Measurements from ENCODE around the gene ATP2A2.

The ATP2A2 gene

GRCh38 chr12:110282956-110283817 is 2.1 kb downstream of the ATP2A2 start:
- in situ Hi-C loops (cut with HindIII; ENCODE audit: low pct_ligation_motif_present, low pct_unique_long_range_greater_than_20kb, low sequenced_read_pairs): no loop called here
- DNase-seq: no peak

DNA sequence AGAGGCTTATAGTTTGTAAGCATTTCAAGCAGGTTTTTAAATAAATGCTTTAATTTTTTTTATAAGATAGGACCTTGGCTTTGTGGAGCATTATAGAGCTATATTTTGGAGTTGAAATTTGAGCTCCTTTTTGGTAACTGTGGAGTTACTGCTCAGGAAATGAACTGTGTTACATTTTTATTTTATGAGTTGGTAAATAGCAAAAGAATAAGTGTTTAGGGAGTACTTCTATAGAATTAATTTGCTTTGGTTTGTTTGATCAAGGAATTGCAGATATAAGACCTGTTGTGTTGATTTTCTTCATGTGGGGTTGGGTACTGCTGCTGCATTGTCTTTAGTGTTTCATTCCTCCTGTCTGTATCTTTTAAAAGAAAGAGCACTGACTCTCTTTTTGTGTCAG is 3.5 kb downstream of the ATP2A2 start:
- no peak for DNase-seq
- in situ Hi-C loops (cut with HindIII; ENCODE audit: low pct_ligation_motif_present, low pct_unique_long_range_greater_than_20kb, low sequenced_read_pairs): no loop called here

GRCh38 chr12:110286623-110287022 is 5.6 kb downstream of the ATP2A2 start:
- in situ Hi-C loops (cut with HindIII; ENCODE audit: low pct_ligation_motif_present, low pct_unique_long_range_greater_than_20kb, low sequenced_read_pairs): no loop called here
- DNase-seq: no peak

- in situ Hi-C loops (cut with HindIII; ENCODE audit: low pct_ligation_motif_present, low pct_unique_long_range_greater_than_20kb, low sequenced_read_pairs): no loop called here
- DNase-seq: no peak
Observed at GRCh38 chr12:110287986-110288385, 6.9 kb downstream of the ATP2A2 start.

GRCh38 chr12:110289044-110289710 is 8.1 kb downstream of the ATP2A2 start:
- DNase-seq: no peak
- in situ Hi-C loops (cut with HindIII; ENCODE audit: low pct_ligation_motif_present, low pct_unique_long_range_greater_than_20kb, low sequenced_read_pairs): no loop called here

- in situ Hi-C loops (cut with HindIII; ENCODE audit: low pct_ligation_motif_present, low pct_unique_long_range_greater_than_20kb, low sequenced_read_pairs): no loop called here
- no peak for DNase-seq
Observed at GRCh38 chr12:110289711-110290078, 8.6 kb downstream of the ATP2A2 start.

GRCh38 chr12:110301065-110301806 is 20.2 kb downstream of the ATP2A2 start:
- no peak for DNase-seq
- in situ Hi-C loops (cut with HindIII; ENCODE audit: low pct_ligation_motif_present, low pct_unique_long_range_greater_than_20kb, low sequenced_read_pairs): no loop called here

- DNase-seq: no peak
Observed at GRCh38 chr12:110304061-110304551, 23.1 kb downstream of the ATP2A2 start.

GRCh38 chr12:110307372-110307771 is 26.3 kb downstream of the ATP2A2 start:
- no peak for DNase-seq
- in situ Hi-C loops (cut with HindIII; ENCODE audit: low pct_ligation_motif_present, low pct_unique_long_range_greater_than_20kb, low sequenced_read_pairs): no loop called here

More at GRCh38 chr12:110304061-110304551, 23.1 kb downstream of the ATP2A2 start:
- in situ Hi-C loops (cut with HindIII; ENCODE audit: low pct_ligation_motif_present, low pct_unique_long_range_greater_than_20kb, low sequenced_read_pairs): no loop called here

DNA sequence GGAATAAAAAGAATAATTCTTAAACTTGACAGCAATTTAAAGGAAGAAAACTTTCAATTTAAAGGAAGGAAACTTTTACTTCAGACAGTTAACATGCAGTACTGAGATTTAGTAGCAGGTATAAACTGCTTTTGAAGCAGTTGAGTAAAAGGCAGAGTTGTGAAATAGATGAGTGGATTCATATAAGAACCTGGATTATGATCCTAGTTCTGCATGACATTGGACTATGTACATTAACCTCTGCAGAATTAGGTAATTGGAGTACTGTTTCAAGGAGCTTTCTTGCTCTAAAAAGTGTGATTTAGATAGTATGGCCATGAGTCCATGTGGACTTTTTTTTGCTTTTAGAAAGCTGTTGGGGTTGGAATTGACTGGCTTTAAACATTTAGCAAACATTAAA is 29.7 kb downstream of the ATP2A2 start:
- in situ Hi-C loops (cut with HindIII; ENCODE audit: low pct_ligation_motif_present, low pct_unique_long_range_greater_than_20kb, low sequenced_read_pairs): no loop called here
- DNase-seq: no peak

DNA sequence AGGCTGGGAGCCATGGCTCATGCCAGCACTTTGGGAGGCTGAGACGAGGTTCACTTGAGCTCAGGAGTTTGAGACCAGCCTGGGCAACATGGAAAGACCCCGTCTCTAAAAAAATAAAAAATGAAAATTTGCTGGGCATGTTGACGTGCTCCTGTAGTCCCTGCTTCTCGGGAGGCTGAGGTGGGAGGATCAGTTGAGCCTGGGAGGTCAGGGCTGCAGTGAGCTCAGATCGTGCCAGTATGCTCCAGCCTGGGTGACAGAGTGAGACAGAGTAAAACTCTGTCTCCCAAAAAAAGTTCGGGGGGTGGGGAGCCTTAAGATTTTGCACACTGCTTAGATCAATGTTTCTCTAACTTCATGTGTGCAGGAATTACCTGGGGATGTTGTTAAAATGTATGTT is 30.9 kb downstream of the ATP2A2 start:
- no peak for DNase-seq
- in situ Hi-C loops (cut with HindIII; ENCODE audit: low pct_ligation_motif_present, low pct_unique_long_range_greater_than_20kb, low sequenced_read_pairs): no loop called here

GRCh38 chr12:110312581-110313360 is 31.7 kb downstream of the ATP2A2 start:
- in situ Hi-C loops (cut with HindIII; ENCODE audit: low pct_ligation_motif_present, low pct_unique_long_range_greater_than_20kb, low sequenced_read_pairs): no loop called here
- DNase-seq: peak; percentile 29

- in situ Hi-C loops (cut with HindIII; ENCODE audit: low pct_ligation_motif_present, low pct_unique_long_range_greater_than_20kb, low sequenced_read_pairs): no loop called here
- DNase-seq: no peak
Observed at GRCh38 chr12:110314308-110314707, 33.3 kb downstream of the ATP2A2 start.

DNA sequence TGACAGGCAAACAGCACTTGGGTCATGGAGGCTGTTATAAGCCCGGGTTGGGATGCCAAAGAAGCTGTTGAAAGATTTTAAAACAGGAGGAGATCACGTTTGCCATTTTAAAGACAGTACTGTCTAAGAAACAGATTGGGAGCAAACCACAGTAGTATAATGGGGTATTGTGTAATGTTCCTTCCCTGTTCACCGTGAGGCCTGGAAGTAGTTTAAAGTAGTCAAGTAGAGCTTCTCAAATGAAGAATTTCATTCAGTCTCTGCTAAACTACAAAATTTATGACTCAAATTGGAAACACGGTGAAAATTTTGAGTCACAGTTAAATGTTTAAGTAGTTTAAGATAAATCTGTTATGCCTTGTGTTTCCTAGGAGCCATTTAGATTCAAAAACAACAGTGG is 35.8 kb downstream of the ATP2A2 start:
- in situ Hi-C loops (cut with HindIII; ENCODE audit: low pct_ligation_motif_present, low pct_unique_long_range_greater_than_20kb, low sequenced_read_pairs): no loop called here
- DNase-seq: no peak

- DNase-seq: no peak
- in situ Hi-C loops (cut with HindIII; ENCODE audit: low pct_ligation_motif_present, low pct_unique_long_range_greater_than_20kb, low sequenced_read_pairs): no loop called here
Observed at GRCh38 chr12:110317911-110318310, 36.9 kb downstream of the ATP2A2 start.

DNA sequence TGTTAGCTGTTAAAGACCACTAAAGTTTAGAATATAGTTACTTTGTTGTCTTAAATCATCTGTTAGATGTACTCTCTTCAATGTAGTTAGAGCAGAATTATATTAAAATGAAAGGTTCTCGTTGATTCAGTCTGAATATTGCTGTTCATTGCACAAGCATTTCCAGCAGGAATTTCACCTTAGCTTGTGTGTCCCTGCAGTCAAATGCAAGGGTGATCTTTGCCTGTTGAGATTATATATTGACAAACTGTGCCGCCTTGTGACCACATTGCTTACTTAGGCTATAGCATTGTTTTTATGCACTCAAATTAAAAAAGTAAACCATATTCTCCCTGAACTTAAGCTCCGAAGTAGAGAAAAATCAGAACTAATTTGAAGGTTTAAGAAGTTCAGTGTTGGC is 39.5 kb downstream of the ATP2A2 start:
- in situ Hi-C loops (cut with HindIII; ENCODE audit: low pct_ligation_motif_present, low pct_unique_long_range_greater_than_20kb, low sequenced_read_pairs): no loop called here
- no peak for DNase-seq

- no peak for DNase-seq
- in situ Hi-C loops (cut with HindIII; ENCODE audit: low pct_ligation_motif_present, low pct_unique_long_range_greater_than_20kb, low sequenced_read_pairs): no loop called here
Observed at GRCh38 chr12:110329710-110330109, 48.7 kb downstream of the ATP2A2 start.

DNA sequence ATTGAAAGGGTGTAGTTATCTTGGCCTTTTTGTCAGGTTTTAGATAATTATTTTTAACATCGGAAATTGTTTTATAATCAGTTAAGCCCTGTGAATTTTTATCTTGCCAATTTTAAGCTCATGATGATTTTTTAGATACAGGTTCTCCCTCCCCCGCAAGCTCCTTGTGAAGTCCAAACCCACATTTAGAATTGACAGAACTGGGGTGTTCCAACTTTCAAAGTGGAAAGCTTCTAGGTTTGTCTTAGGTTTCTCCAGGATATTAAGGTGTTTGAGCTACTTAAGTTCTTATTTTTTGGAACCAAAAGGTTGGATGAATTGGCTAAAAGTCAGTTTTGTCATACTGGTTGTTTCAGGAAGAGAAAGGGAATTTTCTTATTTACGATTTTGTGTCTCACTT is 49.1 kb downstream of the ATP2A2 start:
- DNase-seq: no peak
- in situ Hi-C loops (cut with HindIII; ENCODE audit: low pct_ligation_motif_present, low pct_unique_long_range_greater_than_20kb, low sequenced_read_pairs): no loop called here

GRCh38 chr12:110330544-110330943 is 49.5 kb downstream of the ATP2A2 start:
- in situ Hi-C loops (cut with HindIII; ENCODE audit: low pct_ligation_motif_present, low pct_unique_long_range_greater_than_20kb, low sequenced_read_pairs): no loop called here
- no peak for DNase-seq
